T-cell (primary cell): ENCODE measurements around the gene MDFI. TPM values are rescaled to one million over a fixed set of nuclear protein-coding genes. Genes with fewer than 3 reads are reported as not detected.

Experiments used
- ATAC-seq, 4 experiments: fragments of 200-7000 bp in 3 of 4; fragments of 150-1000 bp in 1 of 4; cut with Tn5 transposase; replicated peaks in 1 of 4; 1 replicate in 3 of 4; 2 replicates in 1 of 4; pipeline ENCODE4 v1.10.0; 2021; ENCODE audit warnings: moderate library complexity in 3 of 4, mild to moderate bottlenecking in 2 of 4, moderate number of reproducible peaks in 1 of 4
- CTCF ChIA-PET, 2 donors: fragments of 300-600 bp; sonication (Branson Sonifier 250); formaldehyde crosslinking; loops; one replicate each; lab custom pipeline; 2022; ENCODE audit warnings: antibody characterized with exemption in 2 of 2; lab: Charles Lee
- POLR2A ChIA-PET, 2 donors: fragments of 300-600 bp; sonication (Branson Sonifier 250); formaldehyde crosslinking; loops; one replicate each; lab custom pipeline; 2022; ENCODE audit warnings: antibody characterized with exemption in 2 of 2; lab: Charles Lee
- DNase-seq, 35 experiments: peaks; one replicate each; pipeline versions ENCODE4 v3.0.0 to v3.0.0-alpha.2; 2013 to 2023
- H3K27ac ChIP-seq: one replicate; pipeline ENCODE4 v1.5.1; 2013; ENCODE audit warnings: low read length
- H3K27me3 ChIP-seq, 2 experiments: replicated peaks in 1 of 2; 1 replicate in 1 of 2; 2 replicates in 1 of 2; pipeline versions ENCODE4 v1.6.1 to v1.7.0; 2013; ENCODE audit warnings: low read length in 1 of 2, mixed read lengths in 1 of 2; ENCODE audit not compliant: control insufficient read depth in 2 of 2, insufficient read depth in 2 of 2; ENCODE audit errors: extremely low read depth in 1 of 2
- H3K36me3 ChIP-seq, 2 donors: 1 replicate in 1 of 2; 2 replicates in 1 of 2; pipeline versions ENCODE4 v1.6.1 to v1.7.0; 2013; ENCODE audit warnings: low read length in 1 of 2; ENCODE audit not compliant: control insufficient read depth in 2 of 2, insufficient read depth in 1 of 2; ENCODE audit errors: extremely low read depth in 1 of 2
- H3K4me1 ChIP-seq, 2 experiments: 1 replicate in 1 of 2; 2 replicates in 1 of 2; pipeline versions ENCODE4 v1.6.1 to v1.7.0; 2013; ENCODE audit warnings: low read length in 2 of 2, mixed read lengths in 1 of 2; ENCODE audit not compliant: insufficient read depth in 2 of 2, control insufficient read depth in 1 of 2; ENCODE audit errors: extremely low read depth in 1 of 2
- H3K4me3 ChIP-seq, 2 donors: 1 replicate in 1 of 2; 2 replicates in 1 of 2; pipeline versions ENCODE4 v1.5.1 to v1.7.0; 2013; ENCODE audit warnings: mild to moderate bottlenecking in 2 of 2, low read length in 1 of 2, moderate library complexity in 1 of 2; ENCODE audit not compliant: control insufficient read depth in 1 of 2; ENCODE audit errors: extremely low read depth in 1 of 2
- H3K9me3 ChIP-seq: 2 replicates; pipeline ENCODE4 v1.7.0; 2013
- H3K27ac Mint-ChIP-seq, 2 donors: one replicate each; pipeline ENCODE4 v1.8.0; 2020 to 2021; ENCODE audit warnings: mild to moderate bottlenecking in 2 of 2, mixed read lengths in 2 of 2
- H3K27me3 Mint-ChIP-seq, 2 donors: one replicate each; pipeline ENCODE4 v1.8.0; 2021 to 2022; ENCODE audit warnings: mixed read lengths in 2 of 2
- H3K36me3 Mint-ChIP-seq: one replicate; pipeline ENCODE4 v1.8.0; 2021; ENCODE audit warnings: mixed read lengths
- H3K4me1 Mint-ChIP-seq, 3 donors: one replicate each; pipeline ENCODE4 v1.8.0; 2020 to 2022; ENCODE audit warnings: mixed read lengths in 3 of 3, mild to moderate bottlenecking in 1 of 3
- H3K4me3 Mint-ChIP-seq, 3 donors: one replicate each; pipeline ENCODE4 v1.8.0; 2020 to 2022; ENCODE audit warnings: mild to moderate bottlenecking in 3 of 3, mixed read lengths in 3 of 3, moderate library complexity in 3 of 3
- H3K9me3 Mint-ChIP-seq, 3 donors: one replicate each; pipeline ENCODE4 v1.8.0; 2020 to 2022; ENCODE audit warnings: mixed read lengths in 3 of 3
- WGBS: methylation state at CpG from one replicate; pipeline ENCODE4 v1.1.5; 2013; ENCODE audit warnings: missing lambda C conversion rate; ENCODE audit not compliant: insufficient coverage; 5-methylcytosine and 5-hydroxymethylcytosine counted together
- total RNA-seq, 35 experiments: library from RNA in 6 of 35; stranded (reverse) in 6 of 35; fragments of 120-200 nt in 1 of 35; gene quantifications; one replicate each; pipeline versions ENCODE4 v1.2.1 to v1.2.4 and lab custom pipeline; 2013 to 2026

The MDFI gene
- total RNA-seq, 5 donors from 2014 or later (not counting 1 experiment from before 2014, with no cell fraction given): not detected

GRCh38 chr6:41643899-41644269 is 5.6 kb downstream of the MDFI start:
- 86% methylated on average over 4 of the region's 4 CpGs for WGBS
- H3K27me3 Mint-ChIP-seq: peaks cover 31 to 52% of the 10 kb centered on the region in 2 donors

DNA sequence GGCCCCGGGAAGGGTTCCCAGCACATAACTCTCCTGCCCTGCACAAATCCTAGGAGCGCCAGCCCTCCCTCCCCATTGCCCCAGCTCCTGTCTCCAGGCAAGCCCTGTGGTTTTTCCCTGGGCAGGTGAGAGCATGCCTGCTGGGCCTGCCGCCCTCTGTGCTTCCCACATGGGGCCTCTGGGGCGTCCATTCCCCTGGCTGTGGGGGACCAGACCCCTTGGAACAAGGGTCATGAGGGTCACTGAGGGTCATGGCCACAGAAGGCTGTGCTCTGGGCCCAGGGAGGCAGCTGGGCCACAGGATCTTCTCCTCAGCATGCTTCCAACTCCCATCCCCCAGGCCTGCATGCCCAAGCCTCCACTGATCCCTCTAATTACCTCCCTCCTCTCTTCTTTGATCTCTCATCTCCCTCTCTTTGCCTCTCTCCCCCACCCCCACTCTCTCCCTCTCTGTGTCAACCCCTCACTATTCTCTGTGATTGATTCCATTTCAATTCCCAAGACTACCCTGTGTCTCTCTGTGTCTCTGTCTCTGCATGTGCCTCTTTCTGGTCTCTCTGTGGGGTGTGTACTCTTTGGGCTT is 6.1 kb downstream of the MDFI start:
- no peaks in the 10 kb centered on the region for H3K36me3 ChIP-seq
- Mint-ChIP-seq H3K9me3 (no peaks in the 10 kb centered on the region), H3K27me3 (peaks cover 28 to 47% of the 10 kb centered on the region in 2 donors), H3K4me3 (no peak overlapping the region), H3K4me1 (peaks cover 0 to 3% (median 0%) of the 10 kb centered on the region in 3 donors), H3K36me3 (no peaks in the 10 kb centered on the region), H3K27ac (no peak overlapping the region)
- H3K27me3 ChIP-seq: peaks cover 0 to 62% of the 10 kb centered on the region in 2 experiments
- H3K4me1 ChIP-seq: no peaks in the 10 kb centered on the region
- no peak overlapping the region for H3K27ac ChIP-seq
- ATAC-seq (no peak), DNase-seq (no peak)
- WGBS: 80% methylated on average over 4 of the region's 4 CpGs
- ChIA-PET CTCF (no interaction called here), POLR2A (no interaction called here)
- no peaks in the 10 kb centered on the region for H3K9me3 ChIP-seq
- H3K4me3 ChIP-seq: no peak overlapping the region

More at GRCh38 chr6:41643899-41644269, 5.6 kb downstream of the MDFI start:
- Histone ChIP-seq H3K27me3 (peaks cover 0 to 62% of the 10 kb centered on the region in 2 experiments), H3K36me3 (no peaks in the 10 kb centered on the region), H3K4me1 (peaks cover 0 to under 1% of the 10 kb centered on the region in 2 experiments), H3K27ac (no peak overlapping the region), H3K9me3 (no peaks in the 10 kb centered on the region), H3K4me3 (no peak overlapping the region)
- Mint-ChIP-seq H3K4me1 (peaks cover 0 to 3% (median under 1%) of the 10 kb centered on the region in 3 donors), H3K27ac (no peak overlapping the region), H3K9me3 (no peaks in the 10 kb centered on the region), H3K4me3 (no peak overlapping the region), H3K36me3 (no peaks in the 10 kb centered on the region)
- no peak for ATAC-seq
- ChIA-PET CTCF (no interaction called here), POLR2A (no interaction called here)
- no peak for DNase-seq

DNA sequence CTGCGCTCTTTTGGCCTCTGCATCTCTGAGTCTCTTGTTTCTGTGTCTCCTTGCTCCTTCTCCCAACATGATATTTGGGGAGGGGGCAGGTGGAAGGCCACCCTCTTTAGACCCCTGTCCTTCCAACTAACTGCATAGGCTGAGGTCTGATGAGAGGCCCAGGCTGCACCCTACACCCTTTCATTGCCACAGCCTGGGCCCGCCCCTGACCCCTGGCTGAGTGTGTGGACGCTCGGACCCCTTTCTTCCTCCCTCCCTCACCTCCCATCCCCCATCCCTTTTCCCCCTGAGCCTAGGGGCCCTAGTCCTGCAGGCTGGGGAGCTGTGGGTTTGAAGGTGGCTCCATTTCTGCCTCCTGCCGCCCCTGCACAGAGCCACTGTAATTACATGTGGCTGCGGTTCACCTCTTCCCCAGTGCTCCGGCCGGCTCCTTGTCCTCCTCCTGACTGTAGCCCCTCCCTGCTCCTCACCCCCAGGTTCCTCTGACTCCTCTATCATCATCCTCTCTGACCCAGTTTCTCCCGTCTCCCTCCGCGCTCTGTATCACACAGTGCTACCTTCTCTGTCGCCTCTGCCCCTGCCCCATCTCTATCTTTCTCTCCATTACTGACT is 6.8 kb downstream of the MDFI start:
- CTCF ChIA-PET: no interaction called here
- peaks cover 20 to 39% of the 10 kb centered on the region in 2 donors for H3K27me3 Mint-ChIP-seq
- no peaks in the 10 kb centered on the region for H3K9me3 Mint-ChIP-seq
- Histone ChIP-seq H3K4me3 (no peak overlapping the region), H3K27ac (no peak overlapping the region), H3K9me3 (no peaks in the 10 kb centered on the region), H3K27me3 (peaks cover 0 to 58% of the 10 kb centered on the region in 2 experiments), H3K36me3 (no peaks in the 10 kb centered on the region), H3K4me1 (no peaks in the 10 kb centered on the region)
- DNase-seq (no peak), ATAC-seq (no peak)
- no peak overlapping the region for H3K27ac Mint-ChIP-seq
- no peaks in the 10 kb centered on the region for H3K4me1 Mint-ChIP-seq
- WGBS: 84% methylated on average over 7 of the region's 12 CpGs
- POLR2A ChIA-PET: no interaction called here
- no peaks in the 10 kb centered on the region for H3K36me3 Mint-ChIP-seq
- H3K4me3 Mint-ChIP-seq: no peak overlapping the region

DNA sequence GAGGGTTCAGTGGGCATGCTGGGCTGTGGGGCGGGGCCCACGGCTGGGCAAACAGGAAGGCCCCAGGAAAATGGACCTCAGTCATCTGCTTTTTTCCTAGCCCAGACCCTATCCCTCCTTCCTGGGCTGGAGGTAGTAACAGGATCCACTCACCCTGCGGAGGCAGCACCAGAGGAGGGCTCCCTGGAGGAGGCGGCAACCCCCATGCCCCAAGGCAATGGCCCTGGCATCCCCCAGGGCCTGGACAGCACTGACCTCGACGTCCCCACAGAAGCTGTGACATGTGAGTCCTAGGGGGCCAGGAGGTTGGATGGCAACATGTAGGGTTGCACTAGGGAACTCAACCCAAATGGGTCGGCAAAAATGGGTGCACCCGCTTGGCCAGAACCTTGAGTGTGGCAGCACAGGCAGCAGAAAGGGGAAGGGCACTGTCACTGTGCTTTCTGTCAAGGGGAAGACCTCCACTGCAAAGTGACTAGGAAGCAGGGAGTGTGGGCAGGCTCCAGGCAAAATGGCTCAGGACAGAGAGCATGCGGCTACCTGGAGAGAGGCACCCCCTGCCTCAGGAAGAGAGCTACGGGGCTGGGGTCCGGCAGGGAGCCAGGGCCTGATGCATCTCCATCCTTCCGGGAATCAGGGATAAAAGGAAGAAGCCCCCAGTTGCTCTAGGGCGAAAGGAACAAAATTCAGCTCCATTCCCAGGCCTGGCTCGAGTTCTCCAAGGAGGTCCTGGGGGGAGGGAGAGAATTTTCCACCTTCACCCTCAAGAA is 7.9 kb downstream of the MDFI start:
- CTCF ChIA-PET: no interaction called here
- H3K36me3 Mint-ChIP-seq: no peaks in the 10 kb centered on the region
- H3K4me3 ChIP-seq: no peak overlapping the region
- H3K9me3 ChIP-seq: no peaks in the 10 kb centered on the region
- 87% methylated on average over 7 of the region's 14 CpGs for WGBS
- no peaks in the 10 kb centered on the region for H3K4me1 Mint-ChIP-seq
- DNase-seq (no peak), ATAC-seq (no peak)
- H3K27me3 Mint-ChIP-seq: peaks cover 14 to 30% of the 10 kb centered on the region in 2 donors
- POLR2A ChIA-PET: no interaction called here
- H3K4me1 ChIP-seq: no peaks in the 10 kb centered on the region
- peaks cover 0 to 51% of the 10 kb centered on the region in 2 experiments for H3K27me3 ChIP-seq
- no peaks in the 10 kb centered on the region for H3K36me3 ChIP-seq
- no peak overlapping the region for H3K4me3 Mint-ChIP-seq
- no peak overlapping the region for H3K27ac Mint-ChIP-seq
- no peak overlapping the region for H3K27ac ChIP-seq
- no peaks in the 10 kb centered on the region for H3K9me3 Mint-ChIP-seq

GRCh38 chr6:41647061-41647511 is 8.8 kb downstream of the MDFI start:
- no peak for ATAC-seq
- H3K4me3 ChIP-seq: no peak overlapping the region
- Mint-ChIP-seq H3K4me1 (no peaks in the 10 kb centered on the region), H3K27me3 (peaks cover 12 to 26% of the 10 kb centered on the region in 2 donors), H3K36me3 (no peaks in the 10 kb centered on the region), H3K9me3 (no peaks in the 10 kb centered on the region), H3K4me3 (no peak overlapping the region), H3K27ac (no peak overlapping the region)
- no peaks in the 10 kb centered on the region for H3K9me3 ChIP-seq
- no peak overlapping the region for H3K27ac ChIP-seq
- H3K36me3 ChIP-seq: no peaks in the 10 kb centered on the region
- no peaks in the 10 kb centered on the region for H3K4me1 ChIP-seq
- CTCF ChIA-PET: no interaction called here
- H3K27me3 ChIP-seq: peaks cover 0 to 50% of the 10 kb centered on the region in 2 experiments
- no CpG with 5 or more reads among the region's 9 CpGs for WGBS
- POLR2A ChIA-PET: no interaction called here
- DNase-seq: no peak

- H3K27me3 ChIP-seq: peaks cover 0 to 45% of the 10 kb centered on the region in 2 experiments
- Mint-ChIP-seq H3K9me3 (no peaks in the 10 kb centered on the region), H3K4me3 (no peak overlapping the region), H3K27ac (peak overlapping the region in 1 of 2 donors; percentile 58), H3K4me1 (no peaks in the 10 kb centered on the region), H3K36me3 (no peaks in the 10 kb centered on the region), H3K27me3 (peaks cover 7 to 20% of the 10 kb centered on the region in 2 donors)
- no peaks in the 10 kb centered on the region for H3K9me3 ChIP-seq
- H3K27ac ChIP-seq: no peak overlapping the region
- POLR2A ChIA-PET: no interaction called here
- no peaks in the 10 kb centered on the region for H3K36me3 ChIP-seq
- H3K4me3 ChIP-seq: no peak overlapping the region
- ATAC-seq (no peak), DNase-seq (no peak)
- no peaks in the 10 kb centered on the region for H3K4me1 ChIP-seq
- CTCF ChIA-PET: interaction anchor here in 1 of 2 donors (0.6 kb wide), 1 partner anchor 29 kb away, joined by 3 read pairs; no protein-coding TSS in a partner anchor
- WGBS: 80% methylated on average over 2 of the region's 7 CpGs
Observed at GRCh38 chr6:41648070-41648585, 9.9 kb downstream of the MDFI start.
